Esophagus squamous epithelium (tissue), 4 donors: ENCODE data around the gene PRKAR2B.

Experiments used
- CTCF ChIP-seq, 6 experiments: fragments of 450-650 bp in 4 of 6; fragments of 200-600 bp in 2 of 6; sonication (generic) in 2 of 6; IDR thresholded peaks; one replicate each; pipeline ENCODE4 v1.5.1; 2016 to 2019; ENCODE audit warnings: antibody characterized with exemption in 6 of 6, mild to moderate bottlenecking in 4 of 6, moderate library complexity in 4 of 6
- POLR2A ChIP-seq, 4 donors: fragments of 450-650 bp; IDR thresholded peaks; one replicate each; pipeline ENCODE4 v1.6.1; 2017; ENCODE audit warnings: antibody characterized with exemption in 4 of 4, mild to moderate bottlenecking in 4 of 4, moderate library complexity in 3 of 4

- TF ChIP-seq CTCF (IDR thresholded peaks at IDR 0.05) (no peak), POLR2A (IDR thresholded peaks at IDR 0.05) (no peak)
Measured at GRCh38 chr7:107047902-107048782, 3.6 kb downstream of the PRKAR2B start.
